NCI-H146 treated with DMSO at 0.1 percent for 48 hours (cell line): ENCODE measurements around the gene NLE1.
"Not testable (repeated sequence)": the region's sequence is repeated elsewhere in the genome, so short reads cannot be mapped to it uniquely, and the experiment has no call there.

Source experiments
- DNase-seq: peaks from one replicate; lab custom pipeline; 2025; ENCODE audit not compliant: unreplicated experiment; lab: John Stamatoyannopoulos, UW

NLE1 gene

DNA sequence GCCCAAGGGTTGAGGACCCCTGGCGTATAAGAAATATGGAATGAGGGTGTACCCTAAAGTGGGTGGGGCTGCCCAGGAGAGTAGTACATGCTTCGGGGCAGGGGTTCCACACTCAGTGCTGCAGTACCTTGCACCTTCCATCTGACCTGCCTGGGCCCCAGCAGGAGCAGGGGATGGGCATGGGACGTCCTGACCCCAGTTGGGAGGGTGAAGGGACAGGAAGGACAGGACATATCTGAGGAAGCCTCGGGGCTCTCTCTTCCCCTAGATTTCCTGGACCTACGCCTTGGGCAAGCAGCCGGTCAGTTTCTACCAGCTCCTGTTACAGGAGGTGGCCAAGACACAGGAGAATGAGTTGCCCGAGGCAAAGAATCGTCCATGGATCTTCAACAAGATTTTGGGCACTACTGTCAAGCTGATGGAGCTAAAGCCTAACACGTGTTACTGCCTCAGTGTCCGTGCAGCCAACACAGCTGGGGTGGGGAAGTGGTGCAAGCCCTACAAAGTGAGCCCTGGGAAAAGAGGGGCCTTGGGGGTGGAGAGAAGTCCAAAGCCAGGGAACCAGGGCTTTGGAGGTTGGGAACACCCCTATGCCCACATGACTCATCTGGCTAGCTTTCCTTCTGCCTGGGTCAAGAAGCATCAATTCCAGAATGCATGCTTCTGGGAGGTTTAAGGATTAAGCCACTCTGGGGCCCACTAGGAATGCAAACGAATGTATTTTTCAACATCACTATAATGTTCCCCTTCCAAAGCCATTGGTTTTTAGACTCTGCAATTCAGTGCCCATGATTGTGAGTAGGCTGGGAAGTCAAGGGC is 12.7 kb downstream of the NLE1 start:
- no peak for DNase-seq

DNA sequence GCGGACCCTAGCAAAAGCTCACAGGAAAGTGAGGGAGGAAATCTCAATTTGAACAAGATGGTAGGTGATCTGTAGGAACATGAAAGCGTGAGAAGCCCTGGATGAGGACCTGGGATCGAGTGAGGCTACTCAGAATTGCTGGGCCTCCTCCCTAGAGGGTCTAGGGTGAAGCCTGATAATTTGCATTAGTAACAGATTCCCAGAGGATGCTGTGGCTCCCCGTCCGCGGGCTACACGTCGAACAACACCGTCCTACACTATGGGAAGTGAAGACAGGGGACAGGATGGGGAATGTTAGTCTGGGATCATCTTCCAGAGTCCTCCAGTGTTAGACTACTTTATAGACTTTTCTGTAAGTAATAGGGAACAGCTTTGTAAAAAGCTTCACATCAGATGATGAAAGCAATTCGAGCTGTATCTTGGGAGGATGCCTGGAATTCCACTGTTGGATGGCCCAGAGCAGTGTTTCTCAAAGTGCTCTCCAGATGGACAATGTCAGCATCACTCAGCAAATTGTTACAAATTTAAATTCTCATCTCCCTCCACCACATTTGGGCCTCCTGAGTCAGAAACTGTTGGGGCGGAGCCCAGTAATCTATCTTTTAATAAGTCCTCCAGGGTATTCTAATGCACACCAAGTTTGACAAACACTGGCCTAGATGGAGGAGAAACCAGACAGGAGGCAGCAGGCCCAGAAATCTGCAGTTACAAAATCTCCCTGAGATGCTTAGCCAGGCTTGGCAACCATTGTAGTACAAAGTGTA is 14.2 kb downstream of the NLE1 start:
- DNase-seq, result no peak

DNA sequence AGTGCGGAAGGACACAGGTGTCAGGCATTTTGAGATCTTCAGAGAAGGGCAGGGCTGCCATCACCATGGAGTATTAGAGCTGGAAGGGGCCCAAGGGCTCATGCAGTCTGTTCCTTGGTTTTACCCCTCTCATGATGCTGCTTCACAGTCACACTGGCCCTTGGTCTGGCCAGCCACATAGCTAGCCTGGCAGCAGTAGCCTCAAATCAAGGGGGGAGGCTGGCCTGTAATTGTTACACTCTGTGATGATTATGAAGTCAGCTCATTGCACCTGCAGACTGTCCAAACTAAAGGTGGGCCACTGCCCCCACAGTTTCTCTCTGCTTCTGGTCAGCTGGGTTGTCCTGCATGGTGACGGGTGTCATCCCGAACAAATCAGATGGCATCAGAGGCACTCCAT is 20.8 kb downstream of the NLE1 start, which contains the start of gene FNDC8:
Gene FNDC8, plus strand, starts transcription at position 301 of the 400 bp plus-strand sequence. Its CDS starts 79 bp downstream, at position 380.
- no peak for DNase-seq

- peak; percentile 90 for DNase-seq
These were observed 22.5 kb downstream of the NLE1 start, which contains the start of gene RAD51D for GRCh38 chr17:35119370-35120165. TSS of gene RAD51D (minus strand) at chr17:35119860. CDS start at chr17:35119613, 247 bp downstream.

DNA sequence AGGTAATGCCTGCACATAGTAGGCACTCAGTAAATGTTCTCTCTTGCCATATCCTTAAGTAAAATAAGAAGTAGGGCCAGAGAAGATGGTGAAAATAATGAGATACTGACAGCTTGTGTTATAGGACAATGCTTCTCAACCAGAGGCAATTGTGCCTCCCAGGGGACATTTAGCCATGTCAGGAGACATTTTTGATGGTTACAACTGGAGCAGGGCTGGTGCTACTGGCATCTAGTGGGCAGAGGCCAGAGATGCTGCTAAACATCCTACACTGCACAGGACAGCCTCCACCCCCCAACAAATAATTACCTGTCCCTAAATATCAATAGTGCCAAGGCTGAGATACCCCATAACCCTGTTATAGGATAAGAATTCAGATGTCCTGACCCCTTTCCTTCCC is 24.1 kb downstream of the NLE1 start:
- DNase-seq, result no peak

- no peak for DNase-seq
These were observed 25.3 kb downstream of the NLE1 start for GRCh38 chr17:35116845-35117244.

GRCh38 chr17:35110791-35111190 is 31.3 kb downstream of the NLE1 start:
- DNase-seq, result not testable (repeated sequence)

DNA sequence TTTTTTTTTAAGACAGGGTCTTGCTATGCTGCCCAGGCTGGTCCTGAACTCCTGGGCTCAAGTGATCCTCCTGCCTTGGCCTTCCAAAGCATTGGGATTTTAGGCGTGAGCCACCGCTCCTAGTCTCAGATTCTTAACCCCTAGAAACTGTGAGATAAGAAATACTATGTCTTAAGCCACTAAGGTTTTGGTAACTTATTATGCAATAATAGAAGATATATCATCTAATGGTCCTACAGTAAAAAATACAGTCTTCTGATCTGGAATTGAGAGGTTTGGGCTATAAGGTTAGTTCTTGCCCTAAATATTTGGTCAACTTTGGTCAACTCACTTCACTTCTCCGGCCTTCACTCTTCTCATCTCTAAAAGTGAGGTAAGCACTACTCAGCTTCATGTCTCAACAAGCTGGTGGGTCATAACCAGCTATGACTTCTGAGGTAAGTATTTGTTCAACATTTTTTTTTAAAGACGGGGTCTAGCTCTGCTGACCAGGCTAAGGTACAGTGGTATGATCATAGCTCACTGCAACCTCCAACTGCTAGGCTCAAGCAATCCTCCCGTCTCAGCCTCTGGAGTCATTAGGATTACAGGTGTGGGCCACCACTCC is 37.2 kb downstream of the NLE1 start:
- DNase-seq, result no peak

DNA sequence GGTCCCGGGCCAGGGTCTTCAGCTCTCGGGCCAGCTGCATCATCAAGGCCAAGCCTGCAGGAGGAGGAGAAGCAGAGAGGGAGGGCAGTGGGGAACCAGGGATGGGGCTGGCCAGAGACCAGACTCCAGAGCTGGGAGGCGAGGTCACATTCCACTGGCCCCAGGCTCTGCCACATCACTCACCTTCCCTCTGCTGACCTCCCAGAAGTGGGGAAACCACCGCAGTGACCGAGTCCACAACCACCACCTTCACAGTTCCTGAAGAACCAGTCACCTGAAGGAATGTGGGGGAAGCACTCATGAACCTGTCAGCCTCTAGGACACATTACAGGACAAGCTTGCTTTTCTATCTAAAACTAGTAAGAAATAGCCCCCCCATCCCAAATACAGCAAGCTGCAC is 38.8 kb downstream of the NLE1 start:
- no peak for DNase-seq

GRCh38 chr17:35101725-35102124 is 40.4 kb downstream of the NLE1 start:
- no peak for DNase-seq

GRCh38 chr17:35101036-35101435 is 41.1 kb downstream of the NLE1 start:
- DNase-seq, result no peak

DNA sequence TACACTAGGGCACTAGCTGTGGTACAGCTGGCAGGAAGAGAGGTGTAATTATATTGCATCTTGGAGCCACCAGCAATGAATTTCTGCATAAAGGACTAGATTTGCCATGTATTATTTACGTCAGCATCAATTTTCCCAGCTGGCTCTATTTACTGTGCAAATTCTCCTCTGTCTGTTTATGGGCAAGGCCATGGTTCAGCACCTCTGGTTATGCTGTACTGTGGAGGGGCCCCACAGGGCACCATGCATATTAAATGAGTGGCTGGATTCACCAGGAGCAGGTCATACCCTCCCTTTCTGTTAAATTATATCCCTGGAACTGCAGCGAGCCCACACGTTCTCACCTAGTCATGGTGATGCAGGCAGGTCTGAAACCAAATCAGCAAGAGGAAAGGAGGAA is 42.2 kb downstream of the NLE1 start:
- DNase-seq, result peak; percentile 78

GRCh38 chr17:35097776-35098175 is 44.3 kb downstream of the NLE1 start:
- no peak for DNase-seq

DNA sequence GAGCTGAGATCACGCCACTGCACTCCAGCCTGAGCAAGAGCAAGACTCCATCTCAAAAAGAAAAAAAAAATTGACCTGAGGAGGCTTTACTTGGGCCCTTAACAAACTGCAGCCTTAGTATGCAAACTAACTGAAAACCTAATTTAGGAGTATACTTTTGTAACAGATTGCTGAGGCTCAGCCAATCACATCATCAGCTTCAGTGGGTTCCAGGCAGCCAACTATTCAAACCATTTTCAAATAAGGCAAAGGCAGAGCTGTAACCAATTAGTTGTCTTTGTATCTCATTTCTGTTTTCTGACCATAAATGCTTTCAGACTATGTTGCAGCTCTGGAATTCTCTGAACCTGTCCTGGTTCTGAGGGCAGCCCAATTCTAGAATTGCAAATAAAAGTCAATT is 46.4 kb downstream of the NLE1 start:
- DNase-seq, result no peak

- DNase-seq, result no peak
These were observed 47.2 kb downstream of the NLE1 start for GRCh38 chr17:35094902-35095301.

- not testable (repeated sequence) for DNase-seq
These were observed 51.4 kb downstream of the NLE1 start for GRCh38 chr17:35090707-35091106.

DNA sequence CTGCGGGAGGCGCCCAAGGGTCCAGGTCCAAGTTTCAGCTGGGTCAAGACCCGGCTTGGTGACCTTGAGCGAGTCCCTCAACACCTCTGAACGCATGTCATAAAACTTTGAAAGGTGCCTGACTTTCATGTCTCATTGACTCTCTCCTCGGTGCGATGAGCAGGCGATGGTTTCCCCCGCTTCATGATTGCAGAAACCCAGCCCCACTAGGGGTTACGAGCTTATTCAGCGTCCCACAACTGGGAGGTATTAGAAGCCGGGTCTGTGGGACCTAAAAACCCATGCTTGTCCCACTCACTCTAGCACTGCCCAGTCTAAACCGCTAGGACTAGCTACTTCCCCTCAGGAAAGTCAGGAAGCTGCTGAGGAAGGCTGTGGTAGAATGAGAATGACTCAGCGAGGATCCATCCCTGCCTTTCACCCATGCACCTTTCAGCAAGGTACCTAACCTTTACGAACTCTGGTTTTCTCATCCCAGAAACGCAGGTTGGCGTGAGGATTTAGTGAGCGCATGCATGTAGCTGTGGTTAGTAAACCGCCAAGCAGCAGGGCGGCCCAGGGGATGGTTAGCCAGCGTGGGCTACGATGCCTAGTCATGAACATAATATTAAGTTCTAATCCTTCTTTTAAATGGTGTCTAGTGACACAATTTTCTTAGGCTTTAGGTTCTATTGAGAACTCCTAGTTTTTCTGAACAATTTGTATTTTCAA is 52.4 kb downstream of the NLE1 start:
- DNase-seq, result no peak

DNA sequence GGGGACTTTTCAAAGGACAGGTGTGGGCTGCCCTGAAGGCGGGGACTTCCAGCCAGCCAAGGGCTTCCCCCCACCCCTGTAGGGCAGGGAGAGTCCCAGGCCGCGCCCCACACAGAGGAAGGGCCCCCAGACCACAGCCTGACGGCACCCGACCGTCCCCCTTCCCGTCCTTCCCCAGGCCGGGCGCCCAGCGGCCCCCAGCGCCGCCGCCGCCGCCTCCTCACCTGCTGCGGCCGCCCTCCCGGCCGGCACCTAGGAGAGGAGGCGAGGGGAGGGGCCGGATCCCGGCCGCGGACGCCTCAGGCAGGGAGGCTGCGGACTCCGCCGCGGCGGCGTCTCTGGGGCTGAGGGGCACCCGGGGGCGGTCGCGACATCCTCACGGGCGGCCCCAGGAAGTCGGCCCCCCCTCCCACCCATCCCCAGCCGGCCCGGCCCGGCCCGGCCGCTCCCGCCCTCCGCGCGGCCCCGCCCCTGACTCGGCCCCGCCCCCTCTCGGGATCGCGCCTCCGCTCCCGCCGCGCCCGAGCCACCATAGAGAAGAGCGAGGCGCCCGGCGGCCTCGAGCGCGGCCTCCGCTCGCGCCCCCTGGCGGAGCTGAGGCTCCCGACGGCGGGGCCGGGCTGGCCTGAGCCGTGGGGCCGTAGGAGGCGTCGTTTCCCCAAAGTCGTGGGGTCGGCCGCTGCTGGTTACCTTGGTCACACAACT is 53.1 kb downstream of the NLE1 start:
- peak; percentile 79 for DNase-seq

GRCh38 chr17:35088356-35088880 is 53.7 kb downstream of the NLE1 start:
- peak; percentile 32 for DNase-seq
